ENCODE measurements around the gene ATP11C.
"Not testable (repeated sequence)": the region's sequence is repeated elsewhere in the genome, so short reads cannot be mapped to it uniquely, and the experiment has no call there.

Gene ATP11C

DNA sequence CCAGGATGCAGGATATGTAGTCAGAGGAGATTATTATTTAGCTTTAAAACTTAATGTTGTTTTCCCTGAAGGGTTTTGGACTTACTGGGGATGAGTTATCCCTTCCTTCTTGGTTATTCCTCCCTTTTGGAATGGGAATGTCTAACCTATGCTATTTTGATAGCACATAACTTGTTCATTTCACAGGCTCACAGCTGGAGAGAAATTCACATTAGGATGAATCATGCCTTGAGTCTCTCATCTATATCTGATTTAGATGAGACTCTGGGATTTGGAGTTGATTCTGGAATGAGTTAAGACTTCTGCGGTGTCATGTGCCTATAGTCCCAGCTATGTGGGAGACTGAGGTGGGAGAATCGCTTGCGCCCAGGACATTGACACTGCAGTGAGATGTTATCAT lies 81.1 kb downstream of the ATP11C start:
- no peak for DNase-seq

DNA sequence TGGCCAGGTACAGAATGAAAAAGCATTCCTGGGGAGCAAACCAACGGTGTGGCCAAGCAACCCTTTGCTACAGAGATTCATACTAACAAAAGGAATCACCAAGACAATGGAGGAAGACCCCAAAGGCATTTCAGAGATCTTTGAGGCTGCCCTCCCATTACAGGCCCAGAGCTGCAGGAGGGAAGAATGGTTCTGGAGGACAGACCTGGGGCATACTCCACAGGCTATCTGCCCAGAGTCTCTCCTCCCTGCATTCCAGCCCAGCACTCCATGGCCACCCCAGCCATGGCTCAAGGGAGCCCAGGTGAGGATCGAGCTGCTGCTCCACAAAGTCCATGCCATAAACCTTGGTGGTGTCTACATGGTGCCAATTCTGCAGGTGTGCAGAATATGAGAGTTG lies 81.9 kb downstream of the ATP11C start:
- no peak for DNase-seq

GRCh38 chrX:139844884-139845283 lies 88.0 kb downstream of the ATP11C start:
- DNase-seq: no peak

DNA sequence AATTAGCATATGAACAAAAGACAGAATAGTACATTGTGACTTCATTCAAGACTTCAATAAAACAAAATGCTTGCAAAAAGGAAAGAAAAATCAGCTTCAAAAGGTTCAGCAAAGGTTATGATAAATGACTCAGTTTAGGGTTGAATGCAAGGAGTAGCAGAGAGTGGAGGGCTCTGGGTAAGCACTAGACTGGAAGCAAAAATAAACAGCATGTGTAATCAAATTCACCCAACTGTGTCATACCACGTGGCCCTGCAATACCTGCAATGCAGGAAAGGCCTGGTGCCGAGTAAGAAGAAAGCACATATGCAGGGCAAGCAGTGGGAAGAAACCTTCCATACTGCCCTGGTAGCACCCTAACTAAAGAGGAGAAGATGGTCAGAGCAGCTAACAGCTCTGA lies 88.7 kb downstream of the ATP11C start:
- DNase-seq: no peak

- no peak for DNase-seq
Measured at GRCh38 chrX:139842326-139843185, 90.3 kb downstream of the ATP11C start.

- not testable (repeated sequence) for DNase-seq
Measured at GRCh38 chrX:139836335-139836734, 96.5 kb downstream of the ATP11C start.

- no peak for DNase-seq
Measured at GRCh38 chrX:139834879-139835278, 98.0 kb downstream of the ATP11C start.

DNA sequence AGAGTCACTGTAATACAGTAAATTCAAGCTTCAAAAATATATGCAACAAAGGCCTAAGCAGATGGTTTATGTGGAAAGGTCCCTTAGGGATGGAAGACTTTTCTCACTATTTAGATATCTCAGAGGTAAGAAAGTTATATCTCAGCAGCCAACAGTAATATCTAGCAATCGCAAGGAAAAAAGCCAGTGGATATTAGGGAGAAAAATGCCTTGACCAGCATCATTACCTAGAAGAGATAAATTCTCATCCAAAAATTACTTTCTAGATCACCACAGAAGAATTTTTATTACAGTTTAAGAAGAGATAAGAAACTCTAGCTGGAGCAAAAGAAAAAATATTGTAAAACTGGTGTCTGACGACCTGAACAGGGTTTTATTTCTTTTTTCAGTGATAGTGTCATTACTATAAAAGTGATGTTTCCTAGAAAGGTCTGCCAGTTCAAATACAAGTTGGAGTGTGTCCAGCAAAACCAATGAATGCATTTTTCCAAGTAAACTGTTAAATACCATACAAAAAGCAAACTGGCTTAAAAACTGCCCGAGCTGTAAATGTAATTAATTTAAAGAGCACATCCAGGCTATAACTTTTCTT lies 100.0 kb downstream of the ATP11C start:
- DNase-seq: no peak

DNA sequence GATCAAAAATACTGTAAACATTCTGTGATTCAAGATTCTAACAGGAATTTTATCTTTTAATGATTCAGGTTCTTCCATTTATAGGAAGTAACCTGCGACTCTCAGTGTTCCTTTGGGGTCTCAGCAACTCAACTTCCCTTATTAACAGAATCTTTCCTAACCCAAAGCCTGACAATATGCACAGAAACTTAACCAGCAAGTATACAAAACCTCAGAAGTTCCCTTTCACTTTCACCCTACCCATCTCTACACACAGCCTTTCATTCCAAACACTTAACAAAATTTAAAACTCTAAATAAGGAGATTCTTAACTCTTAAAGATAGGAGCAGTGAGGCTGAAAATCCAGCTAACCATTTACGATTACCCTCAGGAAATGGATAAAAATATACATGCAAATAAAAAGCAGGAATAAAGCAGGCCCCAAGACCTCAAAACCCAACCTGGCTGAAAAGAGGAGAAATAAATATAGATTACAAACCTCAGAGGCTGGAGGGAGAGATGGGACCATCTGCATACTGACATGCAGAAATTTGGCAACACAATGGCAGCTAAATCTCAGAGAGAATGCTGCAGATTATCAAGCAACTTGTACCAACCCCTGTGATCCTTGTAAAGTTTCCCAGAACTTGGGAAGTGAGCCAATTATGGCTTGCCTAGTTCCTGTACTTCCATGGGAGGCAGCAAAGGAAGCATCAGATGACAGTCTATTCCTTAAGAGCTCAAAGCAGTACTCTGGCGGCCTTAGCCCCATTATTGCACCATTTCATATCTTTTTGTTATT lies 101.0 kb downstream of the ATP11C start:
- no peak for DNase-seq

DNA sequence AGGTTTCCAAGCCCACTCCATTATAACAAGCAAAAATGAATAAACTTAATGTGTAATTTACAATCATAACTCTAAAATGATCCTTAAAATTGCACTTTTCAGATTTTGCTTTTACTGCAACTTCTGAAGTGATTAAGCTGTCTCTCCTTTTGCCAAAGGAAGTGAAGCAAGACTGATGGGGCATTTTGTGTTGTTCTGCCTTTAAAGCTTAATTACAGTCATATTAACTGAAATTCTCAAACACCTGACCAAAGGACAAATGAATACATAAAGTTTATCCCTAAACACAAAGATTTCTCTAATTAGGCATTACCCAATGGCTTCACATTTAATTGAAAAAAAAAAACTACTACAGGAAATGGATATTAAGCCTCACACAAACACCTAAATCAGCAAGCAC lies 101.8 kb downstream of the ATP11C start:
- DNase-seq: no peak

- no peak for DNase-seq
Measured at GRCh38 chrX:139828830-139829229, 104.0 kb downstream of the ATP11C start.

DNA sequence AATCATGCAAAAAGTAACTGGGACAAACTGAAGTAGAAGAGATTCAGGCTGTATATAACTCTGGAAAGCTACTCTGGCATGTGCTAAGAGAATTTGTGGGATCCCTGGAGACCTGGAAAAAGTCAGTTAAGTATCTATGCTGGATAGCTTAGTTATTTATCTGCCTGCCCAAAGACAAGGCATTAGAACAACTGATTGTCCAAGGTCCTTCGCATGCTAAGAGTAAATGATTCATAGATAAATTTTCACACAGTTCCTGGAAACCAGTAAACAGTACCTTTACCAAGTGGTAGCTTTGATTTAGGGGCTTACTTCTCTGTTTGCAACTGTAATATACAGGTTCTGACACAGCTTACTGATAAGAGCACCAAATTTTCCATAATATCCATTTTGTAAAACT lies 104.8 kb downstream of the ATP11C start:
- DNase-seq: no peak

DNA sequence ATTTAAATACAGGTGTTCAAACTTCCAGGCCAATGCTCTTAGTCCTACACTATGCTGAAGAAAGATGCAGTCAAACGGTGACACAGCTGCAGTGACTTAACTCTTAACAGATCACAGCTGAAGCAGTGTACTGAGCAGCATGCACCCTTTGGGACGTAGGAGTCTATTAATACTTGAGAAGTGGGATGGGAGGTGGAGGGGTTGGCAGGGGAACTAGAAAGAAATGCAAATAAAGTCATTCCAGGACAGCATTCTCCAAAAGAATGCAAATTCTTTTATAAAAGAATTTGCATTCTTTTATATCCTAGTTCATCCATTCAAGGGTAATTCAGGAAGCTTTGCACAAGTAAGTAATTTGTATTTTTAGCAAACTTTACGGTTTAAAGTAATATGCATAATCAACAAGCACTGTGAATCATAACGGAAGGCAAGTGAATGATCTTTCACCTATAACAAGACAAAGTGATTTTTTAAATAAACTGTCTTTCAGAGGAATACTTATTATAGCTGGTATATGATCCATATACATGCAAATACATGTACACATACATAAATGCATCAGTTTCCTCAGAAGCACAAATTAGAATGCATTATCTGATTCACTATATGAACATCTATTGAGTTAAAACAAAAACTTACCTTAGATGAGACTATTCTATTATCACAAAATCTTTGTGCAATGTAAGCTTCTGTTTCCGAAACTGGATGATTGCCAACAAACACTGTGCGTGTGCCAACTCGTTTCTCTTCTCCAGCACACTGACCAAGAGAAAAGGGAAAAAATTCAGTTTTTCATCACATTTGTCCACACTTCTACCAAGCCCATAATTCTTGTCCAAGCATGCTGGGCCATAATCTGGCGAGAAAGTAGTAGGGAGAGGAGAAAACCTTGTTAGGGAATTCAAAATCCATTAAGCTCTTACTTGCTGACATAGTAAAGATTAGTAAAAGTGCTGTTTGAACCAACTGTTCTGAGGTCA lies 106.5 kb downstream of the ATP11C start:
- no peak for DNase-seq

DNA sequence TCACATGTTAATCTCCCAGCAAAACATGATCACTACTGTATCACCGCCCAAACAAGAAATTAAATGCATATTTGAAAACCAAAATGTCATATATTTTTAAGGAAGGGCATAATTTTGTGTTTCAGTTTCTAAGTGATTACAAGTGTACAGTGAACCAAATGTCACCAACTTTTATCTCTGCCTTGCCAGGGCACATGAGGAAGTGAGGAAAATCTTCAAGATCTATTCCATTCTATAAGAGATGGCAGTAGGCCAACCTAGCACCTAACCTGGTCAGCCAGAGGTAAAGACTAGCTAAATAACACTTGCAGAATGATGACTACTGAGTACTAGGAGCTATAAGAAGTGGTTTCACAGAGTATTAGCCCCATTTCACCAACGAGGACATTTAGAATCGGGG lies 107.2 kb downstream of the ATP11C start:
- DNase-seq: no peak

DNA sequence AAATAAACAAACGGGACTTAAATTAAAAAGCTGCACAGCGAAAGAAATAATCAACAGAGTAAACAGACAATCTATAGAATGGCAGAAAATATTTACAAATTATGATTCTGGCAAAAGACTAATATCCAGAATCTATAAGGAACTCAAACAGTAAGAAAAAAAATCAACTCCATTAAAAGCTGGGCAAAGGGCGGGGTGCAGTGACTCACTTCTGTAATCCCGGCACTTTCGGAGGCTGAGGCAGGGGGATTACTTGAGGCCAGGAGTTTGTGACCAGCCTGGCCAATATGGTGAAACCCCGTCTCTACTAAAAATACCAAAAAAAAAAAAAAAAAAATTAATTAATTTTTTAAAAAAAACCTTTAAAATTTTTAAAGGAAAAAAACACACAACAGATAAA lies 109.0 kb downstream of the ATP11C start:
- DNase-seq: no peak

DNA sequence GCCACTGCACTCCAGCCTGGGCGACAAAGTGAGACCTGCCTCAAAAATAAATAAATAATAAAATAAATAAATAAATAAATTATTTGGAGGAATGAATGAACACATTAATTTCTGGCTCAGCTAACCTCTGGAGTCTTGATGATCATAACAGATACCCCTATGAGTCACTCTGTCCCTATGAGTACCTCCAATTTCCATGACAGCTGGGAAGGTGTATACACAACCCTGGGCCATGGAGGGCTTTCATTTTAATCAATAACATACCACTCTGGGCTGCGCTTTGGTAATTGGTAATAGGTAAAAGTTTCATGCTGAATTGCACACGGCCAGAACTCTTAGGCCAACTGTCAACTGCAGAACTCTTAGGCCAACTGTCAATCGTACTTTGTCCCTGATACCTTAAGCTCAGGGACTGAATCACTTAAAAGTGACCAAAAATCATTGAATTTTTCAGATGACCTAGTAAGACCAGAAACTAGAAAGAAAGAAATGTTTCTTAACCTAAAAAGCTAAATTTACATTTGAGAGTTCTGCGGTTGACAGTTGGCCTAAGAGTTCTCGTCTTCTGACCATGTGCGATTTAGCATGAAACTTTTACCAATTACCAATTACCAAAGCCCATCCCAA lies 112.4 kb downstream of the ATP11C start:
- no peak for DNase-seq

DNA sequence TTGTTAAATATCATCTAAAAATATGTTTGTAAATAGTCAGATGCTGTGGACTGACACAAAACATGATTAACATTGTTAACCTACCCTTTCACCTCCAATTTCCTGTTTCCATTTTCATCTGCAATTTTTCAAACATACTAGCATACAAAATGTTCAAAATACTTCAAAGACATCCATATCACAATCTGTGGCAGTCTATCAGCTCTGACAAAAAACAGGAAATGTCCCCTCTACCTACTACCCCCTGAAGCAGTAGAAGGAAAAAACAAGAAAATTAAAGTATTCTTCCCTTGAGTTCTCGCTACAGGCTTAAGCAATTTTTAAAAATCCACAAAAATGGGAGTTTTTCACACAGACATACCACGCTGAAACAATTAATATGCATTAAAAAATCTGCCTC lies 116.6 kb downstream of the ATP11C start:
- DNase-seq: no peak

GRCh38 chrX:139815771-139816170 lies 117.1 kb downstream of the ATP11C start:
- DNase-seq: no peak

DNA sequence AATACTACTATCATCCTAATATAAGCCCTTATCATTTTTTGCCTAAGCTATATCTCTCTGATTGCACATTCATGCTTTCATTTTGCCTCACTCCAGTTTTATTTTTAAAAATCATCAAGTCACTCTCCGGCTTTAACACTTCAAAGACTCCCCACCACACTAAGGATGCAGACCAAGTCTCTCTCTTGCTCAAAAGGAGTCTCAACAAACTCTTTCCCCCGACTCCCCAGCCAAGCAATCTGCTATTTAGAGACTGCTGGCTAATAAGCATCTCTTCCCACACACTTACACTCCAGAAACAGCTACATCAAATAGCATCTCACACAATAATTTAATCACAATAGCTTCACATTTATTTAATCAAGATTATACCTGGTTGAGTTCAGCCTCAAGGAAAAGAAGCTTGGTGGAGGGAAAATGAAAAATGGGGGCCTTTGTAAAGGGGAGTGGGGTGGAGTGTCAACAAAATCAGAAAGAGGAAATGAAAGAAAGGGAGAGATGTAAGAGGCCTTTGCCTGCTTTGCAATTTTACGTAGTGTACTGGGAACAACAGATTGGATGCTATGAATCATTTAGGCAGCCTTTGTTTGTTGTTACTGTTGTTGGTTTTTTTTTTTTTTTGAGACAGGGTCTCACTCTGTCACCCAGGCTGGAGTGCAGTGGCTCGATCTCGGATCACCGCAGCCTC lies 120.8 kb downstream of the ATP11C start:
- no peak for DNase-seq

DNA sequence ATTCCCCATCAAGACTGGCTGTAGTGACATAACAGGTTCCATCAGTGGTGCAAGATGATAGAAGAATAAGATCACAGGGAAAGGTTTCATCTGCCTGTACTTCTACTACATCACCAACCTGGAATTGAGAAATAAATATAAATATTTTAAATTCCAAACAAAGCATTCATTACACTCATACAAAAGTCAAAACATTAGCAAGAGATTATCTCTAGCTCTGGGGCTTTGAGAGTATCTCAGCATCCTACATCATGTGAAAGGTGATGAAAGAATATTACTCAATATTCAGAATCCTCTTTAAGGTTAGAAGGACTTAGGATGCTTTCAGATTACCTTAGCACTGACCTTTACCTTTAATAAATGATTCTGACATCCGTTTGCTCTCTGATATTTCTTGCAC lies 128.4 kb downstream of the ATP11C start:
- no peak for DNase-seq

GRCh38 chrX:139803224-139803623 lies 129.6 kb downstream of the ATP11C start:
- no peak for DNase-seq

GRCh38 chrX:139802048-139802447 lies 130.8 kb downstream of the ATP11C start:
- no peak for DNase-seq
